ENCODE measurements around the gene RAB3GAP2. TPM values are rescaled to one million over a fixed set of nuclear protein-coding genes. Genes with fewer than 3 reads are reported as not detected.

Gene RAB3GAP2
- total RNA-seq, 1 experiment from 2014 or later, result 64.3 TPM

DNA sequence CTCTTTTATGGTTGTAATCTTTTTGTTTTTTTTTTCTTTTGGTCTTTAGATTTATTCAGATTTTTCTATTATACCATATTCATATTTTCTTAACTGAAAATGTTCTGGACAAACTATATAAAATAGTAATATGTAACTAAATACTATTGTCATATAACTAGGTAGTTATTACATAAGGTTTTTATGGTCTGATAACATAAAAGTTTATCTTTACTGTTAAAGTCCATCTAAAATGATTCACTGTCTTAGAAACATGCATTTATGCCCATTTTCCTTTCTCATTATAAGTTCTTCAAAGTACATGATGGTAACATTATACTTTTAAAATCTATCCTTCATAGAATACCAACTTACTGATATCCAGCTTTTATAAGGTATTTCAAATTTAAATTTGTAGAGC lies 149.2 kb downstream of the RAB3GAP2 start (continued):
- TF ChIP-seq ATF6 (CRISPR knock-in tag; IDR thresholded peaks at IDR 0.05), result no peak
- TF ChIP-seq, protein P1, sequence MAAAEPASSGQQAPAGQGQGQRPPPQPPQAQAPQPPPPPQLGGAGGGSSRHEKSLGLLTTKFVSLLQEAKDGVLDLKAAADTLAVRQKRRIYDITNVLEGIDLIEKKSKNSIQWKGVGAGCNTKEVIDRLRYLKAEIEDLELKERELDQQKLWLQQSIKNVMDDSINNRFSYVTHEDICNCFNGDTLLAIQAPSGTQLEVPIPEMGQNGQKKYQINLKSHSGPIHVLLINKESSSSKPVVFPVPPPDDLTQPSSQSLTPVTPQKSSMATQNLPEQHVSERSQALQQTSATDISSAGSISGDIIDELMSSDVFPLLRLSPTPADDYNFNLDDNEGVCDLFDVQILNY (CRISPR knock-in tag; IDR thresholded peaks at IDR 0.05), result no peak
- TF ChIP-seq FOXP1 (CRISPR knock-in tag; IDR thresholded peaks at IDR 0.05; ENCODE audit: borderline replicate concordance), result no peak
- no peak for TF ChIP-seq IRF1 (CRISPR knock-in tag; IDR thresholded peaks at IDR 0.05)
- no peak for TF ChIP-seq SP1 (CRISPR knock-in tag; conservative IDR thresholded peaks at IDR 0.05)
- TF ChIP-seq GTF2I (CRISPR knock-in tag; conservative IDR thresholded peaks at IDR 0.05), result no peak

GRCh38 chr1:220121791-220122530 lies 150.3 kb downstream of the RAB3GAP2 start:
- Mint-ChIP-seq H3K36me3 (peaks cover 5% of the 10 kb centered on the region), H3K4me3 (no peak overlapping the region), H3K4me1 (0 out of 2 replicates have a peak, but pooled peaks cover 5% of the 10 kb centered on the region), H3K27ac (no peak overlapping the region), H3K9me3 (no peaks in the 10 kb centered on the region), H3K27me3 (ENCODE audit: low read depth) (no peaks in the 10 kb centered on the region)
- ATAC-seq, result no peak
- ChIA-PET CTCF (interaction anchor here (1.8 kb wide), 1 partner anchor 9 kb away, joined by 12 read pairs; no protein-coding TSS in a partner anchor), POLR2A (no interaction called here)
- DNase-seq (ENCODE audit: low spot score), result no peak
- TF ChIP-seq MXD4 (CRISPR knock-in tag; IDR thresholded peaks at IDR 0.05; ENCODE audit: borderline replicate concordance) (no peak), IRF1 (CRISPR knock-in tag; IDR thresholded peaks at IDR 0.05) (no peak), NFYB (CRISPR knock-in tag; conservative IDR thresholded peaks at IDR 0.05; ENCODE audit: low read depth) (no peak), GRHL2 (CRISPR knock-in tag; IDR thresholded peaks at IDR 0.05; ENCODE audit: insufficient replicate concordance, severe bottlenecking) (no peak), NFATC4 (CRISPR knock-in tag; IDR thresholded peaks at IDR 0.05) (no peak), ATF6 (CRISPR knock-in tag; IDR thresholded peaks at IDR 0.05) (no peak), ZBTB21 (CRISPR knock-in tag; IDR thresholded peaks at IDR 0.05; ENCODE audit: borderline replicate concordance) (no peak), CTCF (IDR thresholded peaks at IDR 0.05) (no peak), ATF1 (CRISPR knock-in tag; IDR thresholded peaks at IDR 0.05) (no peak), GTF2I (CRISPR knock-in tag; conservative IDR thresholded peaks at IDR 0.05) (no peak), ATF3 (CRISPR knock-in tag; conservative IDR thresholded peaks at IDR 0.05) (no peak), ZNF232 (CRISPR knock-in tag; IDR thresholded peaks at IDR 0.05) (no peak), TP53 (CRISPR knock-in tag; IDR thresholded peaks at IDR 0.05) (no peak), PRRX2 (CRISPR knock-in tag; IDR thresholded peaks at IDR 0.05) (no peak)
- TF ChIP-seq, protein P2, sequence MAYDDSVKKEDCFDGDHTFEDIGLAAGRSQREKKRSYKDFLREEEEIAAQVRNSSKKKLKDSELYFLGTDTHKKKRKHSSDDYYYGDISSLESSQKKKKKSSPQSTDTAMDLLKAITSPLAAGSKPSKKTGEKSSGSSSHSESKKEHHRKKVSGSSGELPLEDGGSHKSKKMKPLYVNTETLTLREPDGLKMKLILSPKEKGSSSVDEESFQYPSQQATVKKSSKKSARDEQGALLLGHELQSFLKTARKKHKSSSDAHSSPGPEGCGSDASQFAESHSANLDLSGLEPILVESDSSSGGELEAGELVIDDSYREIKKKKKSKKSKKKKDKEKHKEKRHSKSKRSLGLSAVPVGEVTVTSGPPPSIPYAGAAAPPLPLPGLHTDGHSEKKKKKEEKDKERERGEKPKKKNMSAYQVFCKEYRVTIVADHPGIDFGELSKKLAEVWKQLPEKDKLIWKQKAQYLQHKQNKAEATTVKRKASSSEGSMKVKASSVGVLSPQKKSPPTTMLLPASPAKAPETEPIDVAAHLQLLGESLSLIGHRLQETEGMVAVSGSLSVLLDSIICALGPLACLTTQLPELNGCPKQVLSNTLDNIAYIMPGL (CRISPR knock-in tag; IDR thresholded peaks at IDR 0.05), result no peak
- TF ChIP-seq, protein P1 (CRISPR knock-in tag; IDR thresholded peaks at IDR 0.05), result no peak
